Gastroesophageal sphincter (tissue), 3 donors: Measurements from ENCODE around the gene CACNA1C.

Experiments used
- CTCF ChIP-seq, 4 experiments: fragments of 200-600 bp in 2 of 4; fragments of 450-650 bp in 2 of 4; sonication (generic) in 1 of 4; IDR thresholded peaks; one replicate each; pipeline ENCODE4 v1.5.1; 2017 to 2019; ENCODE audit warnings: antibody characterized with exemption in 4 of 4, mild to moderate bottlenecking in 2 of 4, moderate library complexity in 2 of 4
- EP300 ChIP-seq: sonication (generic); formaldehyde crosslinking; IDR thresholded peaks from one replicate; pipeline ENCODE4 v1.6.1; 2017; ENCODE audit warnings: antibody characterized with exemption, mild to moderate bottlenecking
- POLR2A ChIP-seq, 2 donors: fragments of 450-650 bp; IDR thresholded peaks; one replicate each; pipeline ENCODE4 v1.6.1; 2017; ENCODE audit warnings: antibody characterized with exemption in 2 of 2, mild to moderate bottlenecking in 2 of 2, moderate library complexity in 1 of 2
- POLR2AphosphoS5 ChIP-seq: sonication (generic); formaldehyde crosslinking; IDR thresholded peaks from one replicate; pipeline ENCODE4 v1.6.1; 2017; ENCODE audit warnings: antibody characterized with exemption

GRCh38 chr12:2439332-2440100, 386.7 kb downstream of the CACNA1C start:
- TF ChIP-seq CTCF (IDR thresholded peaks at IDR 0.05) (no peak), POLR2AphosphoS5 (no peak), POLR2A (IDR thresholded peaks at IDR 0.05) (no peak), EP300 (no peak)
